ENCODE results near the gene NEDD9.

Gene NEDD9

GRCh38 chr6:11218538-11219399 lies 13.7 kb downstream of the NEDD9 start:
- no peak for DNase-seq (ENCODE audit: low read depth, low spot score)

- no peak for DNase-seq (ENCODE audit: low read depth, low spot score)
Measured at GRCh38 chr6:11218102-11218442, 14.4 kb downstream of the NEDD9 start.

GRCh38 chr6:11217360-11218101 lies 14.9 kb downstream of the NEDD9 start:
- DNase-seq (ENCODE audit: low read depth, low spot score), result no peak

GRCh38 chr6:11215773-11216172 lies 16.7 kb downstream of the NEDD9 start:
- DNase-seq (ENCODE audit: low read depth, low spot score), result no peak

GRCh38 chr6:11214901-11215300 lies 17.6 kb downstream of the NEDD9 start:
- DNase-seq (ENCODE audit: low read depth, low spot score), result no peak

GRCh38 chr6:11214084-11214833 lies 18.2 kb downstream of the NEDD9 start:
- DNase-seq (ENCODE audit: low read depth, low spot score), result no peak

GRCh38 chr6:11213422-11214021 lies 18.9 kb downstream of the NEDD9 start:
- no peak for DNase-seq (ENCODE audit: low read depth, low spot score)

GRCh38 chr6:11212664-11213063 lies 19.8 kb downstream of the NEDD9 start:
- no peak for DNase-seq (ENCODE audit: low read depth, low spot score)

GRCh38 chr6:11211254-11211653 lies 21.2 kb downstream of the NEDD9 start:
- DNase-seq (ENCODE audit: low read depth, low spot score), result no peak

- DNase-seq (ENCODE audit: low read depth, low spot score), result no peak
Measured at GRCh38 chr6:11210386-11211138, 21.9 kb downstream of the NEDD9 start.

GRCh38 chr6:11209906-11210305 lies 22.6 kb downstream of the NEDD9 start:
- DNase-seq (ENCODE audit: low read depth, low spot score), result no peak

GRCh38 chr6:11209369-11209768 lies 23.1 kb downstream of the NEDD9 start:
- DNase-seq (ENCODE audit: low read depth, low spot score), result no peak

- DNase-seq (ENCODE audit: low read depth, low spot score), result no peak
Measured at GRCh38 chr6:11208854-11209253, 23.6 kb downstream of the NEDD9 start.

GRCh38 chr6:11208267-11208666 lies 24.2 kb downstream of the NEDD9 start:
- no peak for DNase-seq (ENCODE audit: low read depth, low spot score)

- DNase-seq (ENCODE audit: low read depth, low spot score), result no peak
Measured at GRCh38 chr6:11207199-11207968, 25.1 kb downstream of the NEDD9 start.

- no peak for DNase-seq (ENCODE audit: low read depth, low spot score)
Measured at GRCh38 chr6:11206576-11206975, 25.9 kb downstream of the NEDD9 start.

- no peak for DNase-seq (ENCODE audit: low read depth, low spot score)
Measured at GRCh38 chr6:11204794-11205366, 27.6 kb downstream of the NEDD9 start.

GRCh38 chr6:11204005-11204399 lies 28.5 kb downstream of the NEDD9 start:
- DNase-seq (ENCODE audit: low read depth, low spot score), result no peak

GRCh38 chr6:11203306-11204004 lies 29.0 kb downstream of the NEDD9 start:
- no peak for DNase-seq (ENCODE audit: low read depth, low spot score)

All from activated CD4-positive, CD25-positive, alpha-beta regulatory T cell treated with anti-CD3 and anti-CD28 coated beads, Interleukin-2, amount 50 U/mL, for 16 hours (primary cell).